Activated T-helper 1 cell treated with anti-CD3 and anti-CD28 coated beads, Interleukin-12 subunit alpha, Interleukin-12 subunit beta, Interleukin-2, Interleukin-4 antibody, amounts not matched to agents 30 ng/mL and 10 ng/mL and 1 ng/mL, durations not matched to agents 14 hours and 24 hours and 36 hours (primary cell): ENCODE measurements around the gene MAMSTR. TPM values are rescaled to one million over a fixed set of nuclear protein-coding genes. Genes with fewer than 3 reads are reported as not detected.

Source experiments
- DNase-seq: peaks from one replicate; pipeline ENCODE4 v3.0.0; 2021; ENCODE audit warnings: low spot score
- H3K27ac Mint-ChIP-seq: one replicate; pipeline ENCODE4 v1.8.0; 2021; ENCODE audit warnings: mild to moderate bottlenecking, mixed read lengths
- H3K27me3 Mint-ChIP-seq: one replicate; pipeline ENCODE4 v1.8.0; 2022; ENCODE audit warnings: mild to moderate bottlenecking, moderate library complexity, mixed read lengths; ENCODE audit not compliant: insufficient read depth
- H3K36me3 Mint-ChIP-seq: one replicate; pipeline ENCODE4 v1.8.0; 2021; ENCODE audit warnings: low read depth, mixed read lengths
- H3K4me1 Mint-ChIP-seq: one replicate; pipeline ENCODE4 v1.8.0; 2021; ENCODE audit warnings: low read depth, mixed read lengths
- H3K4me3 Mint-ChIP-seq: one replicate; pipeline ENCODE4 v1.8.0; 2021; ENCODE audit warnings: mild to moderate bottlenecking, moderate library complexity, mixed read lengths
- H3K9me3 Mint-ChIP-seq: one replicate; pipeline ENCODE4 v1.8.0; 2021; ENCODE audit warnings: mixed read lengths
- intact Hi-C: fragments of 100-400 bp; cut with micrococcal nuclease; formaldehyde crosslinking; loops from one replicate; pipeline ENCODE4 v1.15.1; 2024
- total RNA-seq: library from RNA; stranded (reverse); gene quantifications from 2 replicates; pipeline ENCODE4 v1.2.3, GENCODE V29; 2022

MAMSTR gene
- total RNA-seq, 1 donor from 2014 or later, result 1.7 TPM

DNA sequence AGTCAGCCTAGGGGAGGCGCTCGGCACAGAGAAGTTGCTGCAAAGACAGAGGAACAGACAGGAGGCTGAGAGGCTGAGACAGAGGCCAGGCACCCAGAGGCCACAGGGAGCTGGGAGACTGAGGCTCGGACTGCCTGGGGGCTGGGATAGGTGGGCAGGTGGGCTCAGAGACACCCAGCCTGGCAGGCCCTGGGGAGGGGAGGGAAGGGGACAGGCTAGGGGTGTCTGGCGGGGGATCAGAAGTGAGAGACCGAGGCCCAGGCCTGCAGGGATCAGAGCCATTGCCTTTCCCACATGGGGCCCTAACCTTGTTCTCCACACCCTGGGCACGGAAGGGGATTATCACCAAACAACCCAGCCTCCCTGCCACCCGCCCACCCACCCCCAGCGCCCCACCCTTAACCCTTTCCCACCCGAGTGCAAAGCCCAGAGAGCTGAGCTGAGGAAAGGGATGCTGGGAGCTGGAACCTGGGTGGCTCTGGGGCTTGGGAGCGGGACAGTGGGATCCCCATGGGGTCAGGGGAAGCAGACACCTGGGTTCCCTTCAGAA lies 48.0 kb downstream of the MAMSTR start:
- H3K4me1 Mint-ChIP-seq, result peaks cover 8% of the 10 kb centered on the region
- no peaks in the 10 kb centered on the region for H3K9me3 Mint-ChIP-seq
- intact Hi-C loops, result no loop called here
- H3K27me3 Mint-ChIP-seq, result peaks cover 3% of the 10 kb centered on the region
- no peaks in the 10 kb centered on the region for H3K36me3 Mint-ChIP-seq
- no peak for DNase-seq
- H3K4me3 Mint-ChIP-seq, result no peak overlapping the region
- H3K27ac Mint-ChIP-seq, result no peak overlapping the region

DNA sequence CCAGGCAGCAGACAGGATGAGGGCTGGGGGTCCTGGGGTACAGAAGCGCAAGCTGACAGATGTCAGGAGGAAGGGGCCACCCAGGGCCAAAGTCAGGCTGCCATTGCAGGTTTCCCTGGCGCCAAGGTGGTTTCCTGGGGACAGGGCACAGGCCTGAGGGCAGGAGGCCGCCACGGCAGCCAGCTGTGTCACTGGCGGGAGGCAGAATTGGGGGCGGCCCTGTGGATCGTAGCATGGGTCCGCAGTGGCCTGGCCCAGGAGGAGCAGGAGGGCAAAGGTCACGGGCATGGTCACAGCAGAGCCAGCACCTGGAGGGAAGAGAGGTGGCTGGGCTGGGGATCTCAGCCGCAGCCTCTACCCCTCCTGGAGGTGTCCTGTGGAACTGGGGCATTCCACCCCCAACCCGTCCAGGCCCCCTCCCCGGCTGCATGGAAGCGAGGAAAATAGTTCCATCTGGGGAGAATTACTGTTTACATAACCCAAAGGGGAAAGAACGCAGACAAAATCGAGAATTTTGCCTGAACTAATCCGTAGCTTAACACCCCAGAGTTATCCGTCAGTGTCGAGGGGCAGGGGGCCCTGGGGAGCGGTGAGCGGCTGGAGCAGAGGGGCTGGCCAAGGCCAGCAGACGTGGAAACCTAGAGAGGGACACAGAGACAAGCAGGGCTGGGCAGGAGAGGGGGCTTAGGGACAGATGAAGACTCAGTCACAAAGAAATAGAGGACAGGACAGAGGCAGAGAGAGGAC lies 48.7 kb downstream of the MAMSTR start:
- Mint-ChIP-seq H3K36me3 (no peaks in the 10 kb centered on the region), H3K9me3 (no peaks in the 10 kb centered on the region), H3K27ac (no peak overlapping the region), H3K27me3 (peaks cover 3% of the 10 kb centered on the region), H3K4me3 (no peak overlapping the region), H3K4me1 (peaks cover 8% of the 10 kb centered on the region)
- intact Hi-C loops, result no loop called here
- DNase-seq, result no peak

DNA sequence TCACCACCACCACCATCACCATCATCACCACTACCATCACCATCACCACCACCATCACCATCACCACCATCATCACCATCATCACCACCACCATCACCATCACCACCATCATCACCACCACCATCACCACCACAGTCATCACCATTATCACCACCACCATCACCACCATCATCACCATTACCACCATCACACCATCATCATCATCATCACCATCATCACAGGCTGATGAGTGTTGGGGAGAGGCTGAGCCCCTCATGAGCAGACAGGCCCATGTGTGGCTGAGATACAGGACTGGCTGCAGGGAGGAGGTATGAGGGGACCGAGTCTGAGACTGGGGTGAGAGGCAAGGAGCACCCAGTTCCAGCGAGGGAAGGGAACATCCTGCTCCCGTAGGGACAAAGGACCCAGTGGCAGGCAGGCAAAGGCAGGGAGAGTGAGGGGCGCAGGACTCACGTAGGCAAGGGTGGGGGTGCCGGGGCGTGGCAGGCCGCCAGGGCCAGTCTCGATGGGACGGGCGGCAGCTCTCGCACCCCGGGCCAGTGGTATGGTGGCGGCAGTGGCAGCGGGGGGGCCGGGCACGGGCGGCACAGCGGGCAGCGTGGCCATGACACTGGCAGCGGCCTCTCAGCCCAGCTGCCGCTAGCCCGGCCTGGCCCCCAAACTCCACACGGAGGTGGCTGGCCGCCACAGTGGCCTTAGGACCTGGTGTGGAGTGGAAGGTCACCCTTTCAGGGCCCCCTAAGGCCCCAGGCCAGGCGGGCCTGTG lies 49.4 kb downstream of the MAMSTR start:
- no peaks in the 10 kb centered on the region for H3K9me3 Mint-ChIP-seq
- H3K4me3 Mint-ChIP-seq, result no peak overlapping the region
- intact Hi-C loops, result no loop called here
- no peak overlapping the region for H3K27ac Mint-ChIP-seq
- peaks cover 2% of the 10 kb centered on the region for H3K4me1 Mint-ChIP-seq
- no peaks in the 10 kb centered on the region for H3K36me3 Mint-ChIP-seq
- peaks cover 1% of the 10 kb centered on the region for H3K27me3 Mint-ChIP-seq
- no peak for DNase-seq

DNA sequence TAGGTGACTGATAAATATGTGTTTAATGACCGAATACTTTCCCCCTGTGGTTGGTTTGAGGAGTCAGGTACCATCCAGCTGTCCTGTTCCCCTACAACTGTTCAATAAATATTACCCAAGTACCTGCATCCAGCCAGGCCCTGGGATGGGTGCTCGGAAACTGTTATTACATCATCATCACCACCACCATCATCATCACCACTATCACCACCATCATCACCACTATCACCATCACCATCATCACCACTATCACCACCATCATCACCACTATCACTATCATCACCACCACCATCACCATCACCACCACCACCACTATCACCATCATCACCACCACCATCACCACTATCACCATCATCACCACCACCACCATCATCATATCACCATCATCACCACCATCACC lies 50.8 kb downstream of the MAMSTR start:
- H3K27ac Mint-ChIP-seq, result no peak overlapping the region
- intact Hi-C loops, result no loop called here
- H3K4me3 Mint-ChIP-seq, result no peak overlapping the region
- DNase-seq, result no peak
- H3K27me3 Mint-ChIP-seq, result peaks cover 1% of the 10 kb centered on the region
- no peaks in the 10 kb centered on the region for H3K36me3 Mint-ChIP-seq
- H3K4me1 Mint-ChIP-seq, result no peaks in the 10 kb centered on the region
- H3K9me3 Mint-ChIP-seq, result no peaks in the 10 kb centered on the region

DNA sequence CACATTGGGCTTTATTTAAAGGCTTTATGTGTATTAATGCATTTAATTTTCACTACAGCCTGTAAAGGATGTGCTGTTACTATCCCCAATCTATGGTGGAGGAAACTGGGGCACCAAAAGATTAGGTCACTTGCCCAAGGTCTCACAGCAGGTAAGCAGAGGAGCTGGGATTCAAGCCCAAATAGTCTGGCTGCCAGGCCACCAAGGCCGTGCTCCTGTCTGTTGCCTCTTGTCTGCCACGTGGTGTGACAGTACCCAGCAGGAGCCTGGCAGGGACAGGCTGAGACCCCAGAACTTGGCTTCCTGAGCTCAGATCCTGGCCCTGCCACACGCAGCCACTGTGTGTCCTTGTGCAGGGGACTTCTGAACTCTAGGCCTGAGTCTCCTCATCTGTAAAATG lies 51.2 kb downstream of the MAMSTR start:
- intact Hi-C loops, result no loop called here
- DNase-seq, result no peak
- Mint-ChIP-seq H3K27ac (no peak overlapping the region), H3K9me3 (no peaks in the 10 kb centered on the region), H3K36me3 (no peaks in the 10 kb centered on the region), H3K4me1 (no peaks in the 10 kb centered on the region), H3K4me3 (no peak overlapping the region), H3K27me3 (peaks cover 1% of the 10 kb centered on the region)

DNA sequence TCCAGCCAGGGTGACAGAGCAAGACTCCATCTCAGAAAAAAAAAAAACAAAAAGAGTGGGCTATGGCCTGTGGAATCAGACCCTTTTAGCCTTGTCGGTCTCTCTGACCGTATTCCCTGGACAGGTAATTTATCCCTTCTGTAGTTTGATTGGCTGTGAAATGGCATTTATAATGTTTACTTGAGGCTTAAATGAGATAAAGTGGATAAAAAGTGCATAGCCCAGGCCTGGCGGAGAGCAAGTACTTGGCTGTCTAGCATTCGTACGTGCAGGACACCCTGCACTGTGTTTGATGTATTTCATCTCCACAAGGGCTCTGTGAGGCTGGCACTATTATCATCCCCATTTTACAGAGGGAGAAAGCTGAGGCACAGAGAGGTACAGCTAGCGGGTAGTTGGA lies 53.7 kb downstream of the MAMSTR start:
- Mint-ChIP-seq H3K4me1 (peaks cover 5% of the 10 kb centered on the region), H3K4me3 (no peak overlapping the region), H3K27me3 (peaks cover 1% of the 10 kb centered on the region), H3K36me3 (no peaks in the 10 kb centered on the region), H3K9me3 (no peaks in the 10 kb centered on the region), H3K27ac (no peak overlapping the region)
- intact Hi-C loops, result no loop called here
- no peak for DNase-seq

DNA sequence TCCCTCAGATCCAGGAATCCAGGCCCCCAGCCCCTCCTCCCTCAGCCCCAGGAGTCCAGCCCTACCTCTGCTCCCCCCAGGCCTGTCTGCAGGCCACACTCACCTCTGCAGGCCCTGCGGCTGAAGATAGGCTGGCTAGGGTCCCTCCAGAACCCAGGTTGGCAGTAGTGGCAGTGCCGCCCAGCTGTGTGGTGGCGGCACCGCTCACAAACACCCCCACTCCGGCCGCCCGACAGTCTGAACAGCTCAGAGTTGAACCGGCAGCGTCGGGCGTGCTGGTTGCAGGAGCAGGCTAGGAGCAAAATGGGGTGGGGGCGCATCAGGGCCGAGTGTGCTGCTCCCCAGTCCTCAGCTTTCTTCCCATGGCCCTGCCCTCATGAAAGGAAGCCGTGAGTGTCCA lies 55.0 kb downstream of the MAMSTR start:
- H3K27me3 Mint-ChIP-seq, result peaks cover 1% of the 10 kb centered on the region
- no peaks in the 10 kb centered on the region for H3K36me3 Mint-ChIP-seq
- intact Hi-C loops, result no loop called here
- peaks cover 9% of the 10 kb centered on the region for H3K4me1 Mint-ChIP-seq
- H3K27ac Mint-ChIP-seq, result no peak overlapping the region
- no peaks in the 10 kb centered on the region for H3K9me3 Mint-ChIP-seq
- H3K4me3 Mint-ChIP-seq, result no peak overlapping the region
- DNase-seq, result no peak

DNA sequence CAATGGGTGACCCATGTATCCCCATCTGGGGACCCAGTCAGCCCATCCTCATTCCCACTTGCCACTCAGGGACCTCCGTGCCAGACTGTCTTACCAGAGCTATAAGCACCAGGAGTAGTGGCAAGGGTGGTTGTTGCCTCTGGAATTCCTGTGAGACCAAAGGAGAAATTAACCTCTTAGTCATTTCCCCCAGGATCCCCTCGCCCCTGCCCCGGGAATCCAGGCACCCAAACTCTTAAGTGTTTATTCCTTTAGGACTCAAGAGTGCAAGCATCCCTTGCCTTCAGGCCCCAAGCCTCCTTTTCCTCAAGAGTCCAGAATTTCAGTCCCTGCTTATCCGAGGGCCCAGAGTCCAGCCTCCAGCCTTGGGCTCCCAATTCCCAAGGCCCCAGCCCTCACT lies 55.9 kb downstream of the MAMSTR start:
- H3K36me3 Mint-ChIP-seq, result no peaks in the 10 kb centered on the region
- H3K4me3 Mint-ChIP-seq, result no peak overlapping the region
- peaks cover 9% of the 10 kb centered on the region for H3K4me1 Mint-ChIP-seq
- H3K27me3 Mint-ChIP-seq, result peaks cover 5% of the 10 kb centered on the region
- intact Hi-C loops, result no loop called here
- no peak for DNase-seq
- H3K27ac Mint-ChIP-seq, result no peak overlapping the region
- H3K9me3 Mint-ChIP-seq, result no peaks in the 10 kb centered on the region

Other genes starting within 250 kb of the MAMSTR start
- 2.0 and 3.1 TPM in 2 replicates for gene LMTK3, start 207.9 kb downstream of the MAMSTR start, total RNA-seq
- not detected in 2 replicates for gene SULT2B1, start 167.6 kb downstream of the MAMSTR start, total RNA-seq
- gene SPACA4, start 113.0 kb downstream of the MAMSTR start, total RNA-seq, result not detected in 2 replicates
- gene FAM83E, start 104.6 kb downstream of the MAMSTR start, total RNA-seq, result 7.3 TPM in 2 replicates
- gene RPL18, start 100.5 kb downstream of the MAMSTR start, total RNA-seq, result 1,774 and 1,780 TPM in 2 replicates
- gene SPHK2, start 100.2 kb downstream of the MAMSTR start, total RNA-seq, result 40.8 and 44.1 TPM in 2 replicates
- gene DBP, start 82.3 kb downstream of the MAMSTR start, total RNA-seq, result 8.5 and 9.1 TPM in 2 replicates
- 13.0 and 13.9 TPM in 2 replicates for gene CA11, start 73.5 kb downstream of the MAMSTR start, total RNA-seq
- gene NTN5, start 46.7 kb downstream of the MAMSTR start, total RNA-seq, result 0.44 and 0.54 TPM in 2 replicates
- gene FUT2, start 23.8 kb downstream of the MAMSTR start, total RNA-seq, result not detected in 2 replicates
- gene RASIP1, start 20.9 kb upstream of the MAMSTR start, total RNA-seq, result 0.44 and 0.88 TPM in 2 replicates
- gene IZUMO1, start 27.2 kb upstream of the MAMSTR start, total RNA-seq, result 0.37 TPM in 1 of 2 replicates, not detected in the other
- 0.54 and 0.57 TPM in 2 replicates for gene FUT1, start 32.9 kb upstream of the MAMSTR start, total RNA-seq
- gene FGF21, start 35.8 kb upstream of the MAMSTR start, total RNA-seq, result not detected in 2 replicates
- 93.3 and 93.6 TPM in 2 replicates for gene BCAT2, start 91.3 kb upstream of the MAMSTR start, total RNA-seq
- gene HSD17B14, start 116.8 kb upstream of the MAMSTR start, total RNA-seq, result 0.57 and 0.64 TPM in 2 replicates
- gene PLEKHA4, start 148.9 kb upstream of the MAMSTR start, total RNA-seq, result 1.4 and 1.9 TPM in 2 replicates
- 53.1 and 53.7 TPM in 2 replicates for gene PPP1R15A, start 152.7 kb upstream of the MAMSTR start, total RNA-seq
- gene TULP2, start 179.0 kb upstream of the MAMSTR start, total RNA-seq, result not detected in 2 replicates
- 117 and 122 TPM in 2 replicates for gene NUCB1, start 180.6 kb upstream of the MAMSTR start, total RNA-seq
- not detected in 2 replicates for gene DHDH, start 214.0 kb upstream of the MAMSTR start, total RNA-seq
- gene BAX, start 235.2 kb upstream of the MAMSTR start, total RNA-seq, result 292 and 295 TPM in 2 replicates
- gene FTL, start 245.6 kb upstream of the MAMSTR start, total RNA-seq, result 651 and 662 TPM in 2 replicates